IPS-11a (cell line): ENCODE measurements around the gene GLO1.

ENCODE experiments used
- H3K4me3 ChIP-seq: one replicate; pipeline ENCODE4 v1.5.1; 2013; ENCODE audit warnings: low read depth, low read length, control low read depth

The GLO1 gene

GRCh38 chr6:38673397-38674165 is 29.4 kb downstream of the GLO1 start:
- no peak overlapping the region for H3K4me3 ChIP-seq

GRCh38 chr6:38671885-38672467 is 31.0 kb downstream of the GLO1 start:
- no peak overlapping the region for H3K4me3 ChIP-seq

- H3K4me3 ChIP-seq, result no peak overlapping the region
These were observed 44.4 kb downstream of the GLO1 start for GRCh38 chr6:38658418-38659167.

GRCh38 chr6:38656896-38657295 is 46.0 kb downstream of the GLO1 start:
- H3K4me3 ChIP-seq, result no peak overlapping the region

- H3K4me3 ChIP-seq, result no peak overlapping the region
These were observed 48.7 kb downstream of the GLO1 start for GRCh38 chr6:38654263-38654662.

- no peak overlapping the region for H3K4me3 ChIP-seq
These were observed 51.7 kb downstream of the GLO1 start for GRCh38 chr6:38651121-38651784.

GRCh38 chr6:38650207-38650752 is 52.7 kb downstream of the GLO1 start:
- H3K4me3 ChIP-seq, result no peak overlapping the region

- H3K4me3 ChIP-seq, result no peak overlapping the region
These were observed 53.2 kb downstream of the GLO1 start for GRCh38 chr6:38649744-38650143.

GRCh38 chr6:38648629-38649028 is 54.3 kb downstream of the GLO1 start:
- no peak overlapping the region for H3K4me3 ChIP-seq

- no peak overlapping the region for H3K4me3 ChIP-seq
These were observed 56.6 kb downstream of the GLO1 start for GRCh38 chr6:38646166-38646878.

- H3K4me3 ChIP-seq, result no peak overlapping the region
These were observed 58.0 kb downstream of the GLO1 start for GRCh38 chr6:38644951-38645350.

GRCh38 chr6:38640216-38640909 is 62.6 kb downstream of the GLO1 start:
- H3K4me3 ChIP-seq, result peak overlapping the region; percentile 80

- peak within 1 kb of the TSS; percentile 80 for H3K4me3 ChIP-seq
These were observed 63.3 kb downstream of the GLO1 start, which contains the start of gene BTBD9 for GRCh38 chr6:38639498-38640215. Gene BTBD9, minus strand, starts transcription at chr6:38639929.

- H3K4me3 ChIP-seq, result peak overlapping the region; percentile 80
These were observed 63.9 kb downstream of the GLO1 start for GRCh38 chr6:38638941-38639497.

GRCh38 chr6:38637756-38638155 is 65.2 kb downstream of the GLO1 start:
- no peak overlapping the region for H3K4me3 ChIP-seq

GRCh38 chr6:38636027-38636426 is 66.9 kb downstream of the GLO1 start:
- no peak overlapping the region for H3K4me3 ChIP-seq

- no peak overlapping the region for H3K4me3 ChIP-seq
These were observed 68.4 kb downstream of the GLO1 start for GRCh38 chr6:38634518-38634917.

GRCh38 chr6:38632490-38632889 is 70.5 kb downstream of the GLO1 start:
- no peak overlapping the region for H3K4me3 ChIP-seq
